Measurements from ENCODE around the gene USH2A. TPM values are rescaled to one million over a fixed set of nuclear protein-coding genes. Genes with fewer than 3 reads are reported as not detected.

The USH2A gene
- polyA plus RNA-seq, 1 of the 3 experiments (the other 2 are of a cell fraction), result under 0.01 TPM

DNA sequence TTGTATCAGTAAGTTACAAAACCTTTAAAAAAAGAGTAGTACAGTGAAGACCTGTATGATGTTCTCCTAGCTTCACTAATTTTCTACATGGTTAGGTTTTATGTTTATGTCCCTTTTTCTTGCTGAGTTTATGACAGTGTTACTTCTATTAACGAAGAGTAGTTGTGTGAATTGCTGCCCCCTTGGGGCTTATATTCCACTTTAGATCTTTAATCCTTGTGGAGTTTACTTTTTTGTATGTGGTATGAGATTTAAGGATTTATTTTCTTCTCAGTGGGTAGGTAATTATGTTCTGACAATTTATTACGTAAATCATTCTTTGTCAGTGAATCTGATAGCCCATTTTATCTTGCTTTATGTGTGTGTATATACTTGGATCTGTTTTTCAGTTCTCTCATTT is 841.4 kb downstream of the USH2A start:
- Histone ChIP-seq H3K27me3 (ENCODE audit: insufficient read depth) (no peaks in the 10 kb centered on the region), H3K27ac (ENCODE audit: low read depth in 2 of 2, low read length in 1 of 2) (no peak overlapping the region), H3K9ac (no peak overlapping the region), H3F3A (replicated peaks; ENCODE audit: insufficient read depth) (no peaks in the 10 kb centered on the region), H3K79me2 (ENCODE audit: insufficient read depth) (no peaks in the 10 kb centered on the region; the same call in 1 of the 2 replicates), H3K9me2 (no peaks in the 10 kb centered on the region), H3K4me3 (ENCODE audit: low read depth in 2 of 2, low read length in 1 of 2) (no peak overlapping the region), H2AFZ (ENCODE audit: low read depth) (no peak overlapping the region), H4K20me1 (ENCODE audit: insufficient read depth) (no peaks in the 10 kb centered on the region), H3K36me3 (replicated peaks in 1 of 2; ENCODE audit: control insufficient read depth in 1 of 2, insufficient read depth in 2 of 2, low read length in 1 of 2) (peaks cover 68 to 72% of the 10 kb centered on the region in 2 experiments), H3K4me1 (ENCODE audit: control insufficient read depth in 1 of 2, insufficient read depth in 2 of 2, low read depth in 1 of 2, low read length in 1 of 2) (no peaks in the 10 kb centered on the region), H3K4me2 (no peak overlapping the region), H3K9me3 (no peaks in the 10 kb centered on the region)
- ChIA-PET CTCF (interaction anchor here (1.0 kb wide), 1 partner anchor 13 kb away, joined by 3 read pairs; no protein-coding TSS in a partner anchor), POLR2A (no interaction called here)
- WGBS (ENCODE audit: low lambda C conversion rate), result 95% methylated on average over 2 of the region's 2 CpGs
- DNase-seq, result no peak
- no peak for TF ChIP-seq TAF1 (IDR thresholded peaks at IDR 0.05; ENCODE audit: borderline replicate concordance, low read depth, low read length)
- no peak for TF ChIP-seq NRF1 (IDR thresholded peaks at IDR 0.05; ENCODE audit: low read depth, low read length)
- TF ChIP-seq MEF2A (IDR thresholded peaks at IDR 0.05; ENCODE audit: borderline replicate concordance, low read depth), result no peak
- TF ChIP-seq, protein P1, sequence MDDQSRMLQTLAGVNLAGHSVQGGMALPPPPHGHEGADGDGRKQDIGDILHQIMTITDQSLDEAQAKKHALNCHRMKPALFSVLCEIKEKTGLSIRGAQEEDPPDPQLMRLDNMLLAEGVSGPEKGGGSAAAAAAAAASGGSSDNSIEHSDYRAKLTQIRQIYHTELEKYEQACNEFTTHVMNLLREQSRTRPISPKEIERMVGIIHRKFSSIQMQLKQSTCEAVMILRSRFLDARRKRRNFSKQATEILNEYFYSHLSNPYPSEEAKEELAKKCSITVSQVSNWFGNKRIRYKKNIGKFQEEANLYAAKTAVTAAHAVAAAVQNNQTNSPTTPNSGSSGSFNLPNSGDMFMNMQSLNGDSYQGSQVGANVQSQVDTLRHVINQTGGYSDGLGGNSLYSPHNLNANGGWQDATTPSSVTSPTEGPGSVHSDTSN (IDR thresholded peaks at IDR 0.05), result no peak
- no peak for TF ChIP-seq FOXM1 (IDR thresholded peaks at IDR 0.05; ENCODE audit: low read depth)
- TF ChIP-seq YY1 (IDR thresholded peaks at IDR 0.05; ENCODE audit: low read depth), result no peak
- TF ChIP-seq NFIC (IDR thresholded peaks at IDR 0.05; ENCODE audit: borderline replicate concordance), result no peak
- TF ChIP-seq JUND (IDR thresholded peaks at IDR 0.05), result no peak
- TF ChIP-seq, protein P2, sequence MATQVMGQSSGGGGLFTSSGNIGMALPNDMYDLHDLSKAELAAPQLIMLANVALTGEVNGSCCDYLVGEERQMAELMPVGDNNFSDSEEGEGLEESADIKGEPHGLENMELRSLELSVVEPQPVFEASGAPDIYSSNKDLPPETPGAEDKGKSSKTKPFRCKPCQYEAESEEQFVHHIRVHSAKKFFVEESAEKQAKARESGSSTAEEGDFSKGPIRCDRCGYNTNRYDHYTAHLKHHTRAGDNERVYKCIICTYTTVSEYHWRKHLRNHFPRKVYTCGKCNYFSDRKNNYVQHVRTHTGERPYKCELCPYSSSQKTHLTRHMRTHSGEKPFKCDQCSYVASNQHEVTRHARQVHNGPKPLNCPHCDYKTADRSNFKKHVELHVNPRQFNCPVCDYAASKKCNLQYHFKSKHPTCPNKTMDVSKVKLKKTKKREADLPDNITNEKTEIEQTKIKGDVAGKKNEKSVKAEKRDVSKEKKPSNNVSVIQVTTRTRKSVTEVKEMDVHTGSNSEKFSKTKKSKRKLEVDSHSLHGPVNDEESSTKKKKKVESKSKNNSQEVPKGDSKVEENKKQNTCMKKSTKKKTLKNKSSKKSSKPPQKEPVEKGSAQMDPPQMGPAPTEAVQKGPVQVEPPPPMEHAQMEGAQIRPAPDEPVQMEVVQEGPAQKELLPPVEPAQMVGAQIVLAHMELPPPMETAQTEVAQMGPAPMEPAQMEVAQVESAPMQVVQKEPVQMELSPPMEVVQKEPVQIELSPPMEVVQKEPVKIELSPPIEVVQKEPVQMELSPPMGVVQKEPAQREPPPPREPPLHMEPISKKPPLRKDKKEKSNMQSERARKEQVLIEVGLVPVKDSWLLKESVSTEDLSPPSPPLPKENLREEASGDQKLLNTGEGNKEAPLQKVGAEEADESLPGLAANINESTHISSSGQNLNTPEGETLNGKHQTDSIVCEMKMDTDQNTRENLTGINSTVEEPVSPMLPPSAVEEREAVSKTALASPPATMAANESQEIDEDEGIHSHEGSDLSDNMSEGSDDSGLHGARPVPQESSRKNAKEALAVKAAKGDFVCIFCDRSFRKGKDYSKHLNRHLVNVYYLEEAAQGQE (IDR thresholded peaks at IDR 0.05; ENCODE audit: low read depth, low read length), result no peak
- TF ChIP-seq POLR2AphosphoS5 (IDR thresholded peaks at IDR 0.05; ENCODE audit: low read depth, low read length), result no peak
- no peak for TF ChIP-seq RCOR1 (IDR thresholded peaks at IDR 0.05; ENCODE audit: low read length)
- no peak for TF ChIP-seq SMC3 (IDR thresholded peaks at IDR 0.05; ENCODE audit: low read depth, low read length)
- no peak for TF ChIP-seq TEAD4 (IDR thresholded peaks at IDR 0.05; ENCODE audit: borderline replicate concordance, insufficient read depth)
- TF ChIP-seq, protein P3, sequence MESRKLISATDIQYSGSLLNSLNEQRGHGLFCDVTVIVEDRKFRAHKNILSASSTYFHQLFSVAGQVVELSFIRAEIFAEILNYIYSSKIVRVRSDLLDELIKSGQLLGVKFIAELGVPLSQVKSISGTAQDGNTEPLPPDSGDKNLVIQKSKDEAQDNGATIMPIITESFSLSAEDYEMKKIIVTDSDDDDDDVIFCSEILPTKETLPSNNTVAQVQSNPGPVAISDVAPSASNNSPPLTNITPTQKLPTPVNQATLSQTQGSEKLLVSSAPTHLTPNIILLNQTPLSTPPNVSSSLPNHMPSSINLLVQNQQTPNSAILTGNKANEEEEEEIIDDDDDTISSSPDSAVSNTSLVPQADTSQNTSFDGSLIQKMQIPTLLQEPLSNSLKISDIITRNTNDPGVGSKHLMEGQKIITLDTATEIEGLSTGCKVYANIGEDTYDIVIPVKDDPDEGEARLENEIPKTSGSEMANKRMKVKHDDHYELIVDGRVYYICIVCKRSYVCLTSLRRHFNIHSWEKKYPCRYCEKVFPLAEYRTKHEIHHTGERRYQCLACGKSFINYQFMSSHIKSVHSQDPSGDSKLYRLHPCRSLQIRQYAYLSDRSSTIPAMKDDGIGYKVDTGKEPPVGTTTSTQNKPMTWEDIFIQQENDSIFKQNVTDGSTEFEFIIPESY (IDR thresholded peaks at IDR 0.05; ENCODE audit: borderline replicate concordance, low read depth), result no peak

Small RNA genes within 50 kb of the gene (small RNA-seq; reads per million reads assigned to genes)
- gene MRPS18BP1 (0 reads per million in 7 experiments), gene RF00108 (0 to 0.11 (median 0) reads per million in 7 experiments)
